ENCODE results near the gene JARID2.

DNA sequence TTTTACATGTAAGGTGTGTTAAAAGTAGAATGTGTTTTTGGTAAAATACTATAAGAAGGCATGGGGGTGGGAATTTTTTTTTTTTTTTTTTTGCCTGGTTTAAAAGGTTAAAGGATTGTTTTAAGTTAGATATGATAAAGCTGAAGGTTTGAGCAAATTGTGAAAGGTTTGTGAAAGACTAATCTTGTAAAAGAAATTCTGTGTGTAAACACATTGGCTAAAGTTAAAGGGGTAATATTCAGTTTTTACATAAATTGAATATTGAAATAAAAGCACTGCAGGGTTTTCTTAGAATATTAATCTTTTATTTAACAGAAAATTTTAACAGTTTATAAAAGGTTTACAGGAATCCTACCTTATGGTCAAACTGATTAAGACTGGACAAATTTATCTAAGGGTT lies 311.3 kb downstream of the JARID2 start:
- TF ChIP-seq, protein P1, sequence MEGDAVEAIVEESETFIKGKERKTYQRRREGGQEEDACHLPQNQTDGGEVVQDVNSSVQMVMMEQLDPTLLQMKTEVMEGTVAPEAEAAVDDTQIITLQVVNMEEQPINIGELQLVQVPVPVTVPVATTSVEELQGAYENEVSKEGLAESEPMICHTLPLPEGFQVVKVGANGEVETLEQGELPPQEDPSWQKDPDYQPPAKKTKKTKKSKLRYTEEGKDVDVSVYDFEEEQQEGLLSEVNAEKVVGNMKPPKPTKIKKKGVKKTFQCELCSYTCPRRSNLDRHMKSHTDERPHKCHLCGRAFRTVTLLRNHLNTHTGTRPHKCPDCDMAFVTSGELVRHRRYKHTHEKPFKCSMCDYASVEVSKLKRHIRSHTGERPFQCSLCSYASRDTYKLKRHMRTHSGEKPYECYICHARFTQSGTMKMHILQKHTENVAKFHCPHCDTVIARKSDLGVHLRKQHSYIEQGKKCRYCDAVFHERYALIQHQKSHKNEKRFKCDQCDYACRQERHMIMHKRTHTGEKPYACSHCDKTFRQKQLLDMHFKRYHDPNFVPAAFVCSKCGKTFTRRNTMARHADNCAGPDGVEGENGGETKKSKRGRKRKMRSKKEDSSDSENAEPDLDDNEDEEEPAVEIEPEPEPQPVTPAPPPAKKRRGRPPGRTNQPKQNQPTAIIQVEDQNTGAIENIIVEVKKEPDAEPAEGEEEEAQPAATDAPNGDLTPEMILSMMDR (IDR thresholded peaks at IDR 0.05; ENCODE audit: poor library complexity, severe bottlenecking): no peak
- TF ChIP-seq RAD21 (conservative IDR thresholded peaks at IDR 0.05): no peak
- TF ChIP-seq POLR2AphosphoS5 (IDR thresholded peaks at IDR 0.05): no peak
- TF ChIP-seq EP300 (conservative IDR thresholded peaks at IDR 0.05; ENCODE audit: poor library complexity, severe bottlenecking): no peak
